Activated CD4-positive, alpha-beta T cell treated with anti-CD3 and anti-CD28 coated beads, Interleukin-2, amount 50 U/mL, for 24 hours (primary cell): ENCODE measurements around the gene VSTM2B.

Source experiments
- DNase-seq, 2 donors: peaks; one replicate each; pipeline ENCODE4 v3.0.0-alpha.2; 2020; ENCODE audit warnings: low read depth in 1 of 2, low spot score in 1 of 2

VSTM2B gene

DNA sequence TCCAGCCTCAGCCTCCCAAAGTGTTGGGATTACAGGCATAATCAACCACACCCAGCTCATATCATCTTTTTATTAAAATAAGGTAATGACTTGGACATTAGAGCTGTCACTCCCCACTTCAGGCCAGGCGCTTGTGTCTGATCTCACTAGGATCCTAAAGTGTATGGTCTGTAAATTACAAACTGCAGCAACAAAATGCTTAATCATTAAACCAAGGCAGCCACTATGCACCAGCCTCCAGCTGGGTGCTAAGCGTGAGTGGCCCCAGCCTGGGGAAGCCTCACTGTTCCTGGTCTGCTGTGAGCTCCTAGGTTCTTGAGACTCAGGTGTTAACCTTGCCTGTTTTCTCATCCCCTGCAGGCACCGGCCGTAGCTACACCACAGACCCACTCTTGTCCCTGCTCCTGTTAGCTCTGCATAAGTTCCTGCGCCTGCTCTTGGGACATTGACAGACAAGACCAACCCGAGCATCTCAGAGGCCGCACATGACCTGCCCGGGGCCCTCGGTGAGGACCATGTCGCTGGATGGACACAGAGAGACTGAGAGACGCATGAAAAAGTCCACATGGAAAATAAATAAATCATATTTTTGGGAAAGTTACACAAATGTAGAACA lies 37.8 kb downstream of the VSTM2B start:
- DNase-seq = no peak

DNA sequence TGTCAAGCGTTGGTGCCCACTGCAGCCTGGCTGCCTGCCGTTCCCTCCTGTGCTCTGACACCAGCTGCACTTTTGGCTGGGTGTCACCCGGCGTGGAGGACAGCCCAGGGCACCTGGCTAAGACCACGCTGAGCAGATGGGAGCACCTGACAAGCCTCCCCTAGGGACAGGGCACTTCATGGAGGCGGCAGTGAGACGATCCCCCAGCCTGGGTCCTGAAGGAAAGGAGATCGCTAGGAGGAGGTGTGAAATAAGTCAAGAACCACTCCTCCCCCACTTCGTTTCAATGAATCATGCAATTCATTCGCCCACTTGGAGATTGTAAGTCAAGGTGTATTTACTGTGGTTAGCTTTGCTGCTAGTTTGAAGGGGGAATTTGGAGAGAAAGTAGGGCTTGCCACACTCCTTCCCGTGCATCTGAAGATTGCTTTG lies 38.8 kb downstream of the VSTM2B start:
- no peak for DNase-seq

DNA sequence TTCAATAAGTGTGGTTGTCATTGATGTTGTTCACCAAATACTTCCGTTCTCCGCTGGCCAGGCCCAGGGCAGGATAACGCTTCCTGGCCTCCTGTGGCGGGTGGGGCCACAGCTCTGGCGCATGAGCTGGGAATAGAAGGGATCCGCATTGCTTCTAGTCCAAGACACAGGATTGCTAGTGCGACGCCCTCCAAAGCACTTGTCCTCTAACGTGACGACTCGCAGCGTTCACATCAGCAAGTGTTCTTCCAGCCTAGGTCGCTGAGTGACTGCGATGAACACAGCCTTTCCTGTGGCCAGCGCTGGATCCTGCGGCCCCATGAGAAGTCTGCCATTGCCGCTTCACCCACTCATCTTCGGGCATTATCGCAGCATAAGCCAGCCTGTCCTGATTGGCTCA lies 39.4 kb downstream of the VSTM2B start:
- DNase-seq = no peak

DNA sequence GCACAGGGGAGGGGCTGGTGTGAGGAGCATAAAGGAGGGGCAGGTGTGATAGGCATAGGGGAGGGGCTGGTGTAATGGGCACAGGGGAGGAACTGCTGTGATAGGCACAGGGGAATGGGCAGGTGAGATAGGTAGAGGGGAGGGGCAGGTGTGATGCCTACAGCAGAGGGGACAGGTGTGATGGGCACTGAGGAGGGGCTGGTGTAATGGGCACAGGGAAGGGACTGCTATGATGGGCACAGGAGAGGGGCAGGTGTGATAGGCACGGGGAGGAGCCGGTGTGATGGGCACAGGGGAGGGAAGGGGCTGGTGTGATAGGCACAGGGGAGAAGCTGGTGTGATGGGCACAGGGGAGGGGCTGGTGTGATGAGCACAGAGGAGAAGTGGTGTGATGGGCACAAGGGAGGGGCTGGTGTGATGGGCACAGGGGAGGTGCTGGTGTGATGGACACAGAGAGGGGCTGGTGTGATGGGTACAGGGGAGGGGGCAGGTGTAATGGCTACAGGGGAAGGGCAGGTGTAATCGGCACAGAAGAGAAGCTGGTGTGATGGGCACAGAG lies 40.8 kb downstream of the VSTM2B start:
- no peak for DNase-seq

DNA sequence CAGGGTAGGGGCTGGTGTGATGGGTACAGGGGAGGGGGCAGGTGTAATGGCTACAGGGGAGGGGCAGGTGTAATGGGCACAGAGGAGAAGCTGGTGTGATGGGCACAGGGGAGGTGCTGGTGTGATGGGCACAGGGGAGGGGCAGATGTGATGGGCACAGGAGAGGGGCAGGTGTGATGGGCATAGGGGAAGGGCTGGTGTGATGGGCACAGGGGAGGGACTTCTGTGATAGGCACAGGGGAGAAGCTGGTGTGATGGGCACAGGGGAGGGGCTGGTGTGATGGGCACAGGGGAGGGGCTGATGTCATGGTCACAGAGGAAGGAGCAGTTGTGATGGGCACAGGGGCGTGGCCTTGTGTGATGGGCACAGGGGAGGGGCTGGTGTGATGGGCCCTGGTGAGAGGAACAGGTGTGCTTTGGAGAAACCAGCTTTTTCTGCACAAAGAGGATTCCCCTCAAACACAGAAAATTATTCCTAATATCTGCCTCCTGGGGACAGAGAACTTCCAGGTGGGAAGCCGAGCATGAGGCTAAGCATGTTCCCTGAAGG lies 41.6 kb downstream of the VSTM2B start:
- DNase-seq = no peak

DNA sequence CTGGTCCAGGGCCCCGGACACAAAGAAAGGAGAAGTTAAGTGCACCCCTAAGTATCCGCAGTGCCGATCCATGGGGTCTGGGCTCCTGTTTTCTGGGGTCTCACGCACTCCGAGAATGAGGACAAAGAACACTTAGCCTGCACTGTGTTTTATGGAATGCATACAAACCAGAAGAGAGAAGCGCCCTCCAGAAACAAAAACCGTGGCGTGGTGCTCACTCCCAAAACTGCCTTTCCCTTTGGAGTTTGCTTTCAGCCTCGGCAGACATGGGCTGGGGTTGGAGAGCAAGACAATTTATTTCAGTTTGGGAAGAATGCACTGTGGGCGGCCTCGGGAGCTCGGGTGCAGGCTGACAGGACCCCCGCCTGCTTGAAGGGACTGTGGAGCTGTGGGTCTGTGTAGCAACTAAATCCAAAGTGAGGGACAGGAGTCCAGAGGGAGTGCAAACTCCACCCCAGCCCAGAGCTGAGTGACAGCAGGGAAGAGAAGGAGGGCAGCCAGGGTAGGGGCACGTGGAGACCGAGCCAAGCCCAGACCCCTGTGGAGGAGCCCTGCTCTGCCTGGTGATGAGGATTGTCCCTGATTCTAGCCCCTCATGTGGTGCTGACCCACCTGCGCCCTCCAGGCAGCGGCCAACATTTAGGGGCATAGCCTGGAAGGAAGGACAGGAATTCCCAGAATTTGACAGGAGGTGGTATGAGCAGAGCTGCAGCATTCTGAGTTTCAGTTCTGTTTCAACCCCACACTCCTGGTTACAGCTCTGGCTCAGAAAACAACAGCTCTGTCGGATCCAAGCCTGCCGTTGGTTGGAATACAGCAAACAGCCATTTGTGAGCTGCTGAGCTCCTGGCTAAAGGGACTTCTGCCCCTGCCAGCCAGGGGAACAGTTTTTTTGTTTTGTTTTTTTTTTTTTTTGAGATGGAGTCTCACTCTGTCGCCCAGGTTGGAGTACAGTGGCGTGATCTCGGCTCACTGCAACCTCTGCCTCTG lies 42.5 kb downstream of the VSTM2B start:
- DNase-seq = no peak

DNA sequence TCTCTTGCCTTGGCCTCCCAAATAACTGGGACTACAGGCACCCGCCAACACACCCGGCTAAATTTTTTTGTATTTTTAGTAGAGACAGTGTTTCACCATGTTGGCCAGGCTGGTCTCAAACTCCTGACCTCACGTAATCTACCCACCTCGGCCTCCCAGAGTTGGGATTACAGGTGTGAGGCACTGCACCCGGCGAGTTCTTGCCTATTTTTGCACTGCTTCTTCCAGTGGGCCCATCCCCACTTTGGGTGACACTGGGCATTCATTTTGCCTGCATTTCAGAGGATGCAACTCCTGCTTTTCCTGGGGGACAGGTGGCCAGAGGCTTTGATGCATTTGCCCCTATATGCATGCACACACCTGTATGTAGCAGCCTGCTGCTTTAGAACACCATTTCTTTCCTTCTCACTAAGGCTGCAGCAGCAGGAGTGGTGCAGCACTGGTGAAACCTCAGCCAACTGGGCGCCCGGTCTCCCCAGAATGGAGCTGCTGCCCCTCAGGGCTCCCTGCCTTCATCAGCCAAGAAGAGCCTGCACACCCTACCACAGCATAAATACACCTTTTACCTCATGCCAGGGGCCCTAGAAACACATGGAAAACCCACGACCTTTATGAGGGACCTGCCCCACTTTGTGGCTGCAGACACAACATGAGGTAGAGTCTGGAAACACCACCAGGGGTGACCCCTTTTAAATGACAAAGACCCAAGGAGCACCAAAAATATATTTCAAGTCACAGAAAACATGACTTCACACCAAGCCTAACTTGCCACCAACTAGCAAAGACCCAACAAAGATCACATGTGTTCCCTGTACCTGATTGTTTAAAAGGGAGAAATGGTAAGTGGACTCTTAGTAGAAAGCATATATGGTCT lies 43.5 kb downstream of the VSTM2B start:
- no peak for DNase-seq

DNA sequence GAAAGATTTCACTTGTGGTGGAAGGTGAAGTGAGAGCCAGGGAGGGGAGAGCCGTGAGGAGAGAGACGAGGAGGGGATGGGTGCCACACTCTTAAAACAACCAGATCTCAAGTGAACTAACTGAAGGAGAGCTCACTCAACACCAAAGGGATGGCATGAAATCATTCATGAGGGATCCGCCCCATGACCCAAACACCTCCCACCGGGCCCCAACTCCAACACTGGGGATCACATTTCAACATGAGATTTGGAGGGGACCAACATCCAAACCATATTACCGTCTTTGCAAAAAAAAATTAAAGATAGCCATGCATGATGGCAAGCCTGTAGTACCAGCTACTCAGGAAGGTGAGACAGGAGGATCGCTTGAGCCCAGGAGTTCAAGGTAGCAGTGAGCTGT lies 45.4 kb downstream of the VSTM2B start:
- no peak for DNase-seq

DNA sequence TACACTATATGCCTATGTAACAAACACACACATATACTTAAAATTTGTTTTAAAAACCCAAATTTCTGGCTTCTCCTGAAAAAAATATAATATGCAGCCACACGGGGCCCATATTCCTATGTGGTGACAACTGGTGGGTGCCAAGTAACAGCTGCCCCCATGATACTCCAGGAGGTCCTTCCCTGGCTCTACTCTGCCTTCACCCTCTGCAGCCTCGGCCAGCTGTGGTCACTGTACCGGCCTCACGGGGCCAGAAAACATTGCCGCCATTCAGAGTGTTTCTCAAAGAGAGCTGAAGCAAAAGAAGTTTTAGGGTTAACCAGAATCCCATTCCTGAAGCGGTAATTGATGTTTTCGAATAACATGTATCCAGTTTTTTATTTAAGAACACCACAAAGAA lies 47.7 kb downstream of the VSTM2B start:
- DNase-seq = no peak

DNA sequence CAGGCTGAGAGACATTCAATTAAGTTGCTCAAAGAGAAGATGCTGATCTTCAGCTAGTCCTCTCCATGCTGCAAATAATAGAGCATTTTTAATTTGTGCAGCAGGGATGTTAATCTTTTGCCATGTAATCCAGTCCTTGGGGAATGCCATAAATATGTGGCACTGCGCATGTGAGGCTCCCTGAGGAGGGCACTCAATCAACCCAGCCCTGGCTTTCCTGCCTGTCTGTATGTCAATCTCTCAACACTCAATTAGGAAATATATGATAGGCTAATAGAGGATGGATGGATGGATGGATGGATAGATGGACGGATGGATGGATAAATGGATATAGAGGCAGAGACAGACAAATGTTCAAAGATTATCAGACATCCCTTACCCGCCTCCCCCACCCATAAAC lies 48.7 kb downstream of the VSTM2B start:
- no peak for DNase-seq

DNA sequence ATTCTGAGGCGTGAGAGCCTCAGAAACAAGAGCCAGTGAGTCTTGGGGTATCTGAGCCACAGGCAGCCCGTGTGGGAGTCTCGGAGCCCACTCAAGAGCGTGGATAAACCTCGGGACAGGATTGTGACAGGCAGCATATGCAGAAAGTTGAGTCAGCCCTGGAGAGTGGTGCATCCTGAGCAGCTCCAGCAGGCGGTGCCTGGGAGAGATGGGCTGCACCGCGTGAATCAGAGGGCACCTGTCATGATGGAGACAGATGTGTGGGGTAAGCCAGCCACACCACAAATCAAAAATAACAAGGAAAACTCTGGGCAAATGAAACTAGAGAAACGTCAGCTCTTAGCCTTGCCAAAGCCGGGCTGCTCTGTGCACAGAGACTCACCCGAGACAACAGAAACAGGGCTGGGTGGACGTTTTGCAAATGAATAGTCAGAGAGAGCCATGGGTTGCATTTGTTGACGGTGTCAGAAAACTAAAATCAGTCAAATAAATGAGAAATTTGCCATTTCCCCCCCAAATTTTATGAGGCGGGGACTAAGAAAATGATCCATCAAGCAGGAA lies 50.3 kb downstream of the VSTM2B start:
- no peak for DNase-seq

DNA sequence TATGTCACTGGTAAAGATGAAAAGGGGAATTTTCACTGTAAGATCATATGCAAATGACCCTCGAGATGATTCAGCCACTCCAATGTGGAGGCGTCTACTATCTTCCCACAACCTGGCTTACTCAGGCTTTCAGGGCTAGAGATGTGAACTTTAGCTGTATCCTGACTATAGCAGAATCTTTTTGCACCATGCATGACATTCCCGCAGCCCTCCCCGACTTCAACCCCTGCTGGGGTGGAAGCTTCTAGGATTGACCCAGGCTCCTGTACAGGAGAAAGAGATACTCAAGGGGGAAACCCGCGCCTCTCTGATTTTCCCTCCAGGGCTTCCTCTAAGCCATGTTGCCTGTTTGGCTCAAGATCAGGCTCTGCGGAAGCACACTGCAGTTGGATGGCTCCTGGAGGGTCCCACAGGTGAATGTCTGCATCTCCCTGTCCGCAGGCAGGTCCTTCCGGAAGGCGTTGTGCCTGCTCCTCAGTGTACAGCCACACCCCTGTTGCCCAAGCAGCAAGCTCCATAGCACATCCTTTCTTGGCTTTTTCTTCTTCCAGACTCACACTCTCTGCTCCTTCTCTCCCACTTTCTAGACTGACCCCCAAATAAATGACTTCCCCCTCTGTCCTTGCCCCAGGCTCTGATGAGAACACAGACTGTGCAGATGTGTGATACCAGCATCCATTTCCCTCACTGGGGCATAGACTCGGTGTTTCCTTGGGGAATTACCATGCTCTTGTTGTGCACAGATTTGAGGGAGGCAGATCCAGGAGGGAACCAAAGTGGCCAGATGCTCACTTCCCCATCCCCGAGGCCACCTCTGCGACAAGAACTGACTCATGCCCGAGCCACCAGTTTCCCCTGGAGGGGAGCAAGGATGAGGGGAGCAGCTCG lies 51.2 kb downstream of the VSTM2B start:
- DNase-seq = peak in 1 of 2 donors; percentile 49

DNA sequence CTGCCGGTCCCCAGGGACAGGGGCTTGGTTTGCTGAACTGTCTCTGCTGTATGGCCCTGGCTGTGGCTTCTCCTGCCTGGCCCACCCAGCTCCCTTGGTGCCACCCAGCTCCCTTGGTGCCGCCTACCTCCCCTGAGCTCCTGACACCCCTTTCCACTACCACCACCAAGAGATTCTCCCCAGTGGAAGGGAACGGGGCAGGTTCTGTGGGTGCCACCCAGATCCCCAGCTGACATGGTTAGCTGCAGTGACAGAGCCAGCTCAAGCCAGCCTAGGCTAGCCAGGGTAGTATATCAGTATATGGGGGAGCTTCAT lies 51.8 kb downstream of the VSTM2B start:
- DNase-seq = no peak

DNA sequence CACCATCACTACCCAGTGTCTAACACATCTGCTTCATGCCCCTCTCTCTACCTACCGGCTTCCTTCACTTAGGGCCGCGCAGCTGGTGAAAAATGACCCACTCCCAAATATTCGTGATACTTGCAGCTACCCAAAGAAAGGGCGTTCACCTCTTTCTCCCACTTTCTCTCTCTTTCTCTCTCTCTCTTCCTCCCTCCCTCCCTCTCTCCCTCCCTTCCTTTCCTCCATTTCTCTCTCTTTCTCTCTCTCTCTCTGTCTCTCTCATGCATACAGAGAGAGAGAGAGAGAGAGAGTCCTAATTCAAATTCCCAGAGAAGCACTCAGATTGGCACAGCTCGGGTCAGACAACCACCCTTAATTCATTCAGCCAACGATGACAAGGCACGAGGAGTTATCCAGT lies 52.6 kb downstream of the VSTM2B start:
- no peak for DNase-seq

DNA sequence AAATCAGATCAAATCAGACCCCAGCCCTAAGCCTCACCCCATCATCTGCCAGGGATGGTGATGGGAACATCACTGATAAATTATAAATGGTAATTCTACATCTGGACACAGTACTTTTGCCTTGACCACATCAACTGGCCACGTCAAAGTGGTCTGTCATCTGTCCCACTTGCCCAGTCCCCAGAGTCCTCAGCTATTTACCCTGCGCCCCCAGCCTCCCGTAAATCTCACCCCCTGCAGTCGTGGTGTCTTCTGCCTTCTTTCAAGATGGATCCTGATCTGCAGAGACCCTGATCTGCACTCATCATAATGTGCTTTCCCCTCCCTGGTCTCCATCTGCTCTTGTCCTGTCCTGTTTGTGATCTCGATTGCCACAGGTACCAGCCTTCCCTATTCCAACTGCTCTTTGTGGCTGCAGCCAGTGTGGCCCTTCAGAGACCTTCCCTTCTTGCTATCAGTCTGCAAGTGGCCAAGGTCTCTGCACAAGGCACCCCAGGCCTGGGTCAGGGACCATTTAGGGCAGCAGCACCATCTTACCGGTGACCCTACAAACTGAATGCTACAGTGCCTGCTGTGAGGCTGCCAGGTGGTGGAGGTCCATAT lies 53.6 kb downstream of the VSTM2B start:
- DNase-seq = no peak

DNA sequence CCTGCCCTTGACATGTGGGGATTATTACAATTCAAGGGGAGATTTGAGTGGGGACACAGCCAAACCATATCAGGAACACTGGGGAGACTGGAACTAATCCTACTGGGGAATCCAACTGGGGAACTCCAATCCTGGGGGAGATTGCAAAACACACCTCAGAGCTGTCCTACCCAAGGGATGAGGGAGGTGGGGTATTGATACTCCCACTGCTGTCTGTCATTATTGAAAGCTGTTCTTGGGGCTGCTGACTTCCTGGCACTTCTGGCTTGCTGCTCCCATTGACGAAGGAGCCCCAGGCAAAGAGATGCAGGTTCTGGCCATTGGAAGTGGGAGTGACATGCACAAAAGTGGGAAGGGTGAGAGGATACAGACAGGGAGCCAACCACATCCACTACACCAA lies 55.6 kb downstream of the VSTM2B start:
- DNase-seq = no peak

DNA sequence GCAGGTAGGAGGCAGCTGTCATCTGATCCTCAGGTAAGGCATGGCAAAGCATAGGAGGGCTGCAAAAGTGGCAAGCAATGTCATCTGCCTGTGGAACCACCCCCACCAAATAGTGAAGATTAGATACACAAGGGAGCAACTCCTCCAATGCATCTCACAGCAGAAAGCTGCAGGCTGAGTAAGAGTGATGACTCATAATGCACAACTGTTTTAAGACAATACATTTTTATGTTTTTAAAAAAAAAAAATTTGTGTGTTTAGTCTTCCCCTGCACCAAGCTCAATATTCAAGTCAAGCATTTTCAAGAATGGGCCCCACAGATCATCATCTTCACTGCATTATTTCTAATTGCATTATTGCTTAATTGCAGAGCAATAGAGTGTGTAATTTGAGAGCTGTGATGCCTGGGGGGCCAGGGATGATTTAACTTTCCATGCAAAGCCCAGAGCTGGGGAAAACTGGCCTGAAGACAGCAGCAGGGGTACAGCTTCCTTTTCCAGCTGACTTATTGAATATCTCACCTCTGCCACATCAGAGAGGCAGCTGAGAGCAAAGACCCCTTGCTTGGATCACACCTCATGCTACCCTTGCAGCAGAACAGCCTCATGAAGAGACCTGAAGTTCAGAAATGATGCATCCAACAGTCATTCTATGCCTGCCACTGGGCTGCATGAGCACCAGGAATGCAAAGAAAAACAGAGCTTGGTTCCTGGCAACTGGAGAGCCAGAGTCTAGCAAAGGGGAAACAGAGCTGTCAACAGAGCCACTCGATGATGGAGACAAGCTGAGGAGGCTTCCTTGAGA lies 57.6 kb downstream of the VSTM2B start:
- DNase-seq = no peak

DNA sequence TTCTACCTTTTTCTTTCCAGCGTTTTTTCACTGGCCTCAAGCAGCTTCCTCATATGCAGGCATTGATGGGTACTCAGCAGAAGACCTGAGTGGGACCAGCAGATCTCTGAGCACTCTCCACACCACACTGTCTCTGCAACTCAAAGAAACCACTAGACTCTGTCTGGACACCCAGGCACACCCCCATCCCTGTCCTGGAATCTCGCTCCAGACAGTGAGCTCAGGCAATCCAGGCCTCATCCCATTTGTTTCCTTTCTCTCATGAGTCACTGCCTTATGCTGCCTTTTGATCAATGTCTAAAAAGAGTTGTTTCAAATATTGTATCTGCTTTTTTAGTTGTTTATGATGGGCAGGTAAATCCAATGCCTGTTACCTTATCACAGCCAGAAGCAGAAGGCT lies 60.6 kb downstream of the VSTM2B start:
- DNase-seq = no peak

DNA sequence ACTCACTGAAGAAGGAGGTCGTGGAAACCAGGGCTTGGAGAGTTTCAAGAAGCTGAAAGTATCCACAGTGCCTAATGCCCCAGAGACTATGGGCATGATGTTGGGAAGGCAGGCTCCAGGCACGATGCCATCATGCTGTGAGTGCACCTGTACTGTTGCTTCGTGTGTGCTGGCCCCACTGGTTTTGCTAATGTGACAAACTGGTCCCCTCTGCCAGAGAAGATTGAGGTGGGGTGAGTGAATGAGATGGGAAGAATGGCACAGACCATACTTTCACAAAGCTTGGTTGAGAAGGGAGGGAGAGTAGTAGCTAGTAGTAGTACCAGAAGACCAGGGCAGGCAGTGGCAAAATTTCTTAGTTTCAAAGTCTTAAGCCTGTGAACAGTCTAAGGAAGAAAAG lies 61.3 kb downstream of the VSTM2B start:
- DNase-seq = no peak
